ENCODE data around the gene CHST7.

CHST7 gene

DNA sequence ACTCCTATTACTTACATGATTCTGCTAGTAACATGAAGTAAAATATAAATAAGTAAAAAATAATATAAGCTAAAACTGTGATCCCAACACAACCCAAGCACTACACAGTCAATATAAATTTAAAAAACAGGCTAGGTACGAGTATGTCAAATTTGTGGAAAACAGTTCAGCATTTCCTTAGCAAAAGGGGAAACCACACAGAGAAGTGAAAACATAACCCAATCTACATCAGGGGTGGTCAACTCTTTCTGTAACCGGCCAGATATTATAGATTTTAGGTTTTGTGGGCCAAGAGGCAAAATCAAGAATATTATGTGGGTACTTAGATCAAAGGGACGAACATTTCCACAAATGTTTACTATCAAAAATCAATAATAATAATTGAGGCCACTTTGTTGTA lies 70.1 kb downstream of the CHST7 start:
- no peak for DNase-seq (ENCODE audit: insufficient read length, low spot score)
- FAIRE-seq = no peak

DNA sequence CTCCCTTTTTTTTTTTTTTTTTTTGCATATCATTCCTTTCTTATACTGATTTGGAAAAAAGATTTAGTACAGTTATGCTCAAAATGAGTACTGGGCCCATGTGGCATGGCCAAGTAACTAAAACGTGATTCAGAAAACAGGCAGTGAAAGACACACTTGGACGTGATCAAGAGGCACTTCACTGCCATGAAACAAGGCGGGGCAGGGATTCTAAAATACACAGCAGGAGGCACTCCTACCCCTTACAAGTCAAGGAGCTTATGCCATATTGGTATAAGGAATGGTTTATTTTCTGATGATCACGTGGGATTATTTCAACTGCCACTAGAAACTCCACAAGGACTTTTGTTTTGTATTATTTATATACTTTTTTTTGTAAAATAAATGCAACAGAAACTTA lies 72.0 kb downstream of the CHST7 start:
- FAIRE-seq = no peak
- DNase-seq (ENCODE audit: insufficient read length, low spot score) = no peak

DNA sequence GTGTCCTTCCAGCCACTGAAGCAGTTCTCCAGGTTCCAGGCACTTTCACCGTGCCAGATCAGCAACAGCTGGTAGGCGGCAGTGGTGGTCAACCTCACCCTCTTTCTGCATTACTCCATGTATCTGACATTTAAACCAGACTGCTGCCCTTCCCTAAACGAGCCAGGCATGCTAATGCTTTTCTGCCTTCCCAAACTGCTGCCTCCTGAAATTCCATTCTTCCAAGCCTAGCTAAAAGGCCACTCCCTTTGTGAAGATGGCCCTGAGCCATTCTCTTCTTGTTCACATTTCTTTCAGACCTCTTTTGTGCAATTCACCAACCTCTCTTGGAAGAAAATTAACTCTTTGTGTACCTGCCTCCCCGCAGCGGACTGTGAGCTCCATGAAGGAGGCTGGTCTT lies 73.7 kb downstream of the CHST7 start:
- FAIRE-seq = no peak
- DNase-seq (ENCODE audit: insufficient read length, low spot score) = no peak

All from HTR-8/SVneo (cell line).